Liver (tissue), 3 donors: ENCODE measurements around the gene TSKS.

Source experiments
- TAF1 ChIP-seq: conservative IDR thresholded peaks from 2 replicates; pipeline ENCODE4 v1.6.1; 2016; ENCODE audit warnings: antibody characterized with exemption, mild to moderate bottlenecking
- YY1 ChIP-seq: IDR thresholded peaks from 2 replicates; pipeline ENCODE4 v1.6.1; 2016; ENCODE audit warnings: antibody characterized with exemption, mild to moderate bottlenecking
- TF ChIP-seq, protein P1 (sequence below): fragments of 150-350 bp; IDR thresholded peaks from 2 replicates; pipeline ENCODE4 v1.5.1; 2017; ENCODE audit warnings: improper control_type of control experiment, low read depth, low read length; ENCODE audit not compliant: missing input control
- TF ChIP-seq, protein P2 (sequence below): IDR thresholded peaks from 2 replicates; pipeline ENCODE4 v1.6.1; 2016; ENCODE audit warnings: antibody characterized with exemption, mild to moderate bottlenecking
- donor health status: healthy.
- donor health status: healthy.

DNA sequence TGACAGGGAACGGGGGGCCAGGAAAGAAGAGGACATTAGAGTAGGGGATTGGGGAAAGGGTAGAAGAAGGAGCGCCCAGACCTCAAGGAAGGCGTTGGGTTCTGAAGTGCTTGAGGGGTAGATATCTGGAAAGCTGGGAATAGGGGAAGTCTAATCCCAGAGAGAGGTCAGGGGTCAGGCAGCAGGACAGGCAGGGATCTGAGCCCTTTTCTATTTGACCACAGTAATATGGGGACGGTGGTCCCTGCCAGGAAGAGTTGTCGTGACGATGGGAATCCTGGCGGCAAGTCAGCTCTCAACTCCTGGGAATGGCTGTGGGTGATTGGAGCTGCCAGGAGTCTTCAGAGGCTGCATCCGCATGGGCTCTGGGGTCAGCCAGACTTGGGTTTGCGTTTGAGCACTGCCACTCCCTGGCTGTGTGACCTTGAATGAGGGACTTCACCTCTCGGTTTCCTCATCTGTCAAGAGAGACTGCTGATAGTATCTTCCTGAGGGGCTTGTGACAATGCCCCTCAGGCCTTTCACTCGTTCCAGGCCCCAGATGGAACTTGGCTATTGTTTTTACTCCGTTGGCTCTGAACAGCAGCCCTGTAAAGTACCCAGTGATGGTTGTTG lies 5.0 kb upstream of the TSKS start:
- TF ChIP-seq, protein P1, sequence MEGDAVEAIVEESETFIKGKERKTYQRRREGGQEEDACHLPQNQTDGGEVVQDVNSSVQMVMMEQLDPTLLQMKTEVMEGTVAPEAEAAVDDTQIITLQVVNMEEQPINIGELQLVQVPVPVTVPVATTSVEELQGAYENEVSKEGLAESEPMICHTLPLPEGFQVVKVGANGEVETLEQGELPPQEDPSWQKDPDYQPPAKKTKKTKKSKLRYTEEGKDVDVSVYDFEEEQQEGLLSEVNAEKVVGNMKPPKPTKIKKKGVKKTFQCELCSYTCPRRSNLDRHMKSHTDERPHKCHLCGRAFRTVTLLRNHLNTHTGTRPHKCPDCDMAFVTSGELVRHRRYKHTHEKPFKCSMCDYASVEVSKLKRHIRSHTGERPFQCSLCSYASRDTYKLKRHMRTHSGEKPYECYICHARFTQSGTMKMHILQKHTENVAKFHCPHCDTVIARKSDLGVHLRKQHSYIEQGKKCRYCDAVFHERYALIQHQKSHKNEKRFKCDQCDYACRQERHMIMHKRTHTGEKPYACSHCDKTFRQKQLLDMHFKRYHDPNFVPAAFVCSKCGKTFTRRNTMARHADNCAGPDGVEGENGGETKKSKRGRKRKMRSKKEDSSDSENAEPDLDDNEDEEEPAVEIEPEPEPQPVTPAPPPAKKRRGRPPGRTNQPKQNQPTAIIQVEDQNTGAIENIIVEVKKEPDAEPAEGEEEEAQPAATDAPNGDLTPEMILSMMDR: no peak
- TF ChIP-seq, protein P2, sequence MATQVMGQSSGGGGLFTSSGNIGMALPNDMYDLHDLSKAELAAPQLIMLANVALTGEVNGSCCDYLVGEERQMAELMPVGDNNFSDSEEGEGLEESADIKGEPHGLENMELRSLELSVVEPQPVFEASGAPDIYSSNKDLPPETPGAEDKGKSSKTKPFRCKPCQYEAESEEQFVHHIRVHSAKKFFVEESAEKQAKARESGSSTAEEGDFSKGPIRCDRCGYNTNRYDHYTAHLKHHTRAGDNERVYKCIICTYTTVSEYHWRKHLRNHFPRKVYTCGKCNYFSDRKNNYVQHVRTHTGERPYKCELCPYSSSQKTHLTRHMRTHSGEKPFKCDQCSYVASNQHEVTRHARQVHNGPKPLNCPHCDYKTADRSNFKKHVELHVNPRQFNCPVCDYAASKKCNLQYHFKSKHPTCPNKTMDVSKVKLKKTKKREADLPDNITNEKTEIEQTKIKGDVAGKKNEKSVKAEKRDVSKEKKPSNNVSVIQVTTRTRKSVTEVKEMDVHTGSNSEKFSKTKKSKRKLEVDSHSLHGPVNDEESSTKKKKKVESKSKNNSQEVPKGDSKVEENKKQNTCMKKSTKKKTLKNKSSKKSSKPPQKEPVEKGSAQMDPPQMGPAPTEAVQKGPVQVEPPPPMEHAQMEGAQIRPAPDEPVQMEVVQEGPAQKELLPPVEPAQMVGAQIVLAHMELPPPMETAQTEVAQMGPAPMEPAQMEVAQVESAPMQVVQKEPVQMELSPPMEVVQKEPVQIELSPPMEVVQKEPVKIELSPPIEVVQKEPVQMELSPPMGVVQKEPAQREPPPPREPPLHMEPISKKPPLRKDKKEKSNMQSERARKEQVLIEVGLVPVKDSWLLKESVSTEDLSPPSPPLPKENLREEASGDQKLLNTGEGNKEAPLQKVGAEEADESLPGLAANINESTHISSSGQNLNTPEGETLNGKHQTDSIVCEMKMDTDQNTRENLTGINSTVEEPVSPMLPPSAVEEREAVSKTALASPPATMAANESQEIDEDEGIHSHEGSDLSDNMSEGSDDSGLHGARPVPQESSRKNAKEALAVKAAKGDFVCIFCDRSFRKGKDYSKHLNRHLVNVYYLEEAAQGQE: no peak
- TF ChIP-seq YY1: no peak
- no peak for TF ChIP-seq TAF1
